H1 (cell line): ENCODE data around the gene ELOVL6. TPM values are rescaled to one million over a fixed set of nuclear protein-coding genes. Genes with fewer than 3 reads are reported as not detected.

ENCODE experiments used
- CTCF ChIA-PET: fragments of 300-600 bp; sonication (Branson Sonifier 250); formaldehyde crosslinking; loops from one replicate; lab custom pipeline; 2021; ENCODE audit not compliant: partially characterized antibody; lab: Charles Lee
- POLR2A ChIA-PET: fragments of 300-600 bp; sonication (Branson Sonifier 250); formaldehyde crosslinking; loops from one replicate; lab custom pipeline; 2021; ENCODE audit warnings: inconsistent platforms; ENCODE audit not compliant: partially characterized antibody; lab: Charles Lee
- DNase-seq, 2 experiments: peaks; one replicate each; pipeline versions ENCODE4 v3.0.0 to v3.0.0-alpha.2; 2010 to 2022; ENCODE audit warnings: low spot score in 2 of 2, low read depth in 1 of 2, mixed read lengths in 1 of 2
- FAIRE-seq: peaks from 2 replicates; lab custom pipeline; 2011; peaks lifted over from hg19 to GRCh38; lab: Jason Lieb, UNC
- H2AFZ ChIP-seq: 2 replicates; pipeline ENCODE4 v1.8.1; 2012; ENCODE audit warnings: low read length, inconsistent platforms
- H2AK5ac ChIP-seq: 2 replicates; pipeline ENCODE4 v1.6.1; 2013; ENCODE audit warnings: low read depth, low read length
- H2BK120ac ChIP-seq: replicated peaks from 2 replicates; pipeline ENCODE3; 2013; ENCODE audit warnings: low read depth, low read length, inconsistent platforms
- H2BK12ac ChIP-seq: 2 replicates; pipeline ENCODE4 v1.6.1; 2013; ENCODE audit warnings: low read depth, low read length
- H2BK15ac ChIP-seq: 2 replicates; pipeline ENCODE4 v1.6.1; 2013; ENCODE audit warnings: low read length
- H2BK20ac ChIP-seq: 2 replicates; pipeline ENCODE4 v1.6.1; 2013; ENCODE audit warnings: low read length
- H2BK5ac ChIP-seq: 2 replicates; pipeline ENCODE4 v1.6.1; 2013; ENCODE audit warnings: low read depth, low read length
- H3K14ac ChIP-seq: 2 replicates; pipeline ENCODE4 v1.6.1; 2013; ENCODE audit warnings: inconsistent platforms; ENCODE audit not compliant: insufficient read length
- H3K18ac ChIP-seq: 2 replicates; pipeline ENCODE4 v1.6.1; 2013; ENCODE audit warnings: low read length; ENCODE audit errors: extremely low read depth
- H3K23ac ChIP-seq: 2 replicates; pipeline ENCODE4 v1.6.1; 2013; ENCODE audit warnings: inconsistent platforms; ENCODE audit not compliant: insufficient read length
- H3K23me2 ChIP-seq: 2 replicates; pipeline ENCODE4 v1.6.1; 2013; ENCODE audit warnings: low read depth, low read length
- H3K27ac ChIP-seq: 2 replicates; pipeline ENCODE4 v1.6.1; 2011; ENCODE audit warnings: low read depth, low read length, inconsistent platforms
- H3K27me3 ChIP-seq, 4 experiments: replicated peaks in 1 of 4; 1 replicate in 1 of 4; 2 replicates in 3 of 4; pipeline versions ENCODE4 v1.6.1 to v1.8.1; 2011 to 2013; ENCODE audit warnings: low read length in 3 of 4, mild to moderate bottlenecking in 3 of 4, inconsistent platforms in 2 of 4, mixed read lengths in 2 of 4, moderate library complexity in 1 of 4; ENCODE audit not compliant: control insufficient read depth in 3 of 4, insufficient read depth in 3 of 4; ENCODE audit errors: extremely low read depth in 1 of 4
- H3K36me3 ChIP-seq, 4 experiments: 2 replicates each; pipeline versions ENCODE4 v1.6.1 to v1.8.1; 2011 to 2013; ENCODE audit warnings: mild to moderate bottlenecking in 4 of 4, low read length in 3 of 4, moderate library complexity in 2 of 4, control low read depth in 1 of 4, inconsistent platforms in 1 of 4; ENCODE audit not compliant: insufficient read depth in 4 of 4, control insufficient read depth in 2 of 4
- H3K4ac ChIP-seq: replicated peaks from 2 replicates; pipeline ENCODE3; 2013; ENCODE audit warnings: low read length, low read depth, mixed read lengths, inconsistent platforms; ENCODE audit not compliant: insufficient read length
- H3K4me1 ChIP-seq, 4 experiments: replicated peaks in 1 of 4; 1 replicate in 1 of 4; 2 replicates in 3 of 4; pipeline versions ENCODE4 v1.6.1 to v1.8.1; 2011 to 2013; ENCODE audit warnings: low read length in 3 of 4, inconsistent platforms in 2 of 4, mixed read lengths in 1 of 4; ENCODE audit not compliant: insufficient read depth in 4 of 4, control insufficient read depth in 3 of 4
- H3K4me2 ChIP-seq, 2 experiments: 2 replicates each; pipeline versions ENCODE4 v1.6.1 to v1.8.1; 2011 to 2013; ENCODE audit warnings: low read depth in 2 of 2, low read length in 2 of 2, control low read depth in 1 of 2, inconsistent platforms in 1 of 2, mild to moderate bottlenecking in 1 of 2; ENCODE audit not compliant: insufficient read depth in 1 of 2
- H3K4me3 ChIP-seq, 4 experiments: fragments of 200-600, 300-600 bp in 1 of 4; sonication (generic), shearing (Covaris generic), sonication (Bioruptor Twin) in 1 of 4; 2 replicates each; pipeline versions ENCODE4 v1.5.1 to v1.8.1; 2011 to 2016; ENCODE audit warnings: low read length in 4 of 4, low read depth in 3 of 4, control low read depth in 2 of 4, inconsistent platforms in 2 of 4, mild to moderate bottlenecking in 2 of 4, mixed read lengths in 1 of 4, moderate library complexity in 1 of 4; ENCODE audit not compliant: insufficient read depth in 2 of 4; ENCODE audit errors: extremely low read depth in 1 of 4
- H3K56ac ChIP-seq: replicated peaks from 2 replicates; pipeline ENCODE3; 2013; ENCODE audit warnings: low read depth, mild to moderate bottlenecking, mixed read lengths, low read length, inconsistent platforms; ENCODE audit not compliant: insufficient read length
- H3K79me1 ChIP-seq: 2 replicates; pipeline ENCODE4 v1.6.1; 2013; ENCODE audit warnings: low read depth, low read length, control low read depth
- H3K79me2 ChIP-seq, 2 experiments: 2 replicates each; pipeline versions ENCODE4 v1.6.1 to v1.8.1; 2012 to 2013; ENCODE audit warnings: low read length in 2 of 2, mild to moderate bottlenecking in 2 of 2, inconsistent platforms in 1 of 2; ENCODE audit not compliant: insufficient read depth in 2 of 2, control insufficient read depth in 1 of 2
- H3K9ac ChIP-seq, 4 experiments: replicated peaks in 1 of 4; 1 replicate in 1 of 4; 2 replicates in 3 of 4; pipeline versions ENCODE4 v1.6.1 to v1.8.1; 2011 to 2013; ENCODE audit warnings: low read depth in 3 of 4, low read length in 3 of 4, control low read depth in 2 of 4, mild to moderate bottlenecking in 2 of 4, moderate library complexity in 2 of 4, inconsistent platforms in 1 of 4; ENCODE audit errors: extremely low read depth in 1 of 4
- H3K9me3 ChIP-seq, 2 experiments: 2 replicates each; pipeline versions ENCODE4 v1.6.1 to v1.8.1; 2012 to 2013; ENCODE audit warnings: mild to moderate bottlenecking in 2 of 2, moderate library complexity in 2 of 2, control low read depth in 1 of 2, inconsistent platforms in 1 of 2, low read depth in 1 of 2, low read length in 1 of 2, mixed read lengths in 1 of 2; ENCODE audit not compliant: insufficient read depth in 2 of 2
- H4K20me1 ChIP-seq, 2 experiments: replicated peaks in 1 of 2; 2 replicates each; pipeline versions ENCODE3 to v1.8.1; 2011 to 2013; ENCODE audit warnings: inconsistent platforms in 2 of 2, low read length in 2 of 2, mild to moderate bottlenecking in 1 of 2; ENCODE audit not compliant: insufficient read depth in 2 of 2, control insufficient read depth in 1 of 2
- H4K5ac ChIP-seq: 2 replicates; pipeline ENCODE4 v1.6.1; 2013; ENCODE audit warnings: low read length, low read depth, mixed read lengths, inconsistent platforms; ENCODE audit not compliant: insufficient read length
- H4K8ac ChIP-seq: 2 replicates; pipeline ENCODE4 v1.8.0; 2013; ENCODE audit warnings: mild to moderate bottlenecking, moderate library complexity, low read length, inconsistent platforms; ENCODE audit not compliant: insufficient read depth; ENCODE audit errors: extremely low read depth
- H4K91ac ChIP-seq: replicated peaks from 2 replicates; pipeline ENCODE3; 2013; ENCODE audit warnings: low read length, mixed read lengths, inconsistent platforms; ENCODE audit not compliant: insufficient read length
- EGR1 ChIP-seq: IDR thresholded peaks from 2 replicates; pipeline ENCODE4 v1.6.1; 2011; ENCODE audit warnings: low read depth, low read length, borderline replicate concordance
- WGBS, 2 experiments: shearing (Covaris generic) in 1 of 2; methylation state at CpG; one replicate each; pipeline versions ENCODE4 v1.1.6 to v1.1.7; 2013 to 2015; ENCODE audit warnings: low lambda C conversion rate in 2 of 2, mixed read lengths in 2 of 2, inconsistent platforms in 1 of 2, low coverage in 1 of 2, missing lambda C conversion rate in 1 of 2; ENCODE audit not compliant: insufficient replicate concordance in 2 of 2, insufficient coverage in 1 of 2, insufficient read length in 1 of 2; ENCODE audit errors: extremely low coverage in 1 of 2, missing lambda C conversion rate in 1 of 2; 5-methylcytosine and 5-hydroxymethylcytosine counted together
- polyA plus RNA-seq, 7 experiments: library from polyadenylated mRNA; depleted of rRNA in 3 of 7; stranded (reverse) in 5 of 7; unstranded in 2 of 7; fragments of >200 nt in 5 of 7; fragments of 200-250 nt in 2 of 7; gene quantifications; 1 replicate in 5 of 7; 2 replicates in 1 of 7; 4 replicates in 1 of 7; pipeline versions ENCODE4 v1.2.1 to v1.2.3, GENCODE V29; 2011 to 2013; ENCODE audit warnings: missing spikeins in 2 of 7, mixed read lengths in 2 of 7
- total RNA-seq: library from RNA; stranded (reverse); fragmentation: NEBNext Ultra II Directional; extraction: Animal tissue kit (Norgen Biotek cat#: 25700); gene quantifications from 2 replicates; pipeline ENCODE4 v1.2.1, GENCODE V29; 2021

ELOVL6 gene
- total and polyA plus RNA-seq, 2 of the 8 experiments (the other 6 are each of a cell fraction or from before 2014, with no cell fraction given), result 27.8 to 86.6 TPM

DNA sequence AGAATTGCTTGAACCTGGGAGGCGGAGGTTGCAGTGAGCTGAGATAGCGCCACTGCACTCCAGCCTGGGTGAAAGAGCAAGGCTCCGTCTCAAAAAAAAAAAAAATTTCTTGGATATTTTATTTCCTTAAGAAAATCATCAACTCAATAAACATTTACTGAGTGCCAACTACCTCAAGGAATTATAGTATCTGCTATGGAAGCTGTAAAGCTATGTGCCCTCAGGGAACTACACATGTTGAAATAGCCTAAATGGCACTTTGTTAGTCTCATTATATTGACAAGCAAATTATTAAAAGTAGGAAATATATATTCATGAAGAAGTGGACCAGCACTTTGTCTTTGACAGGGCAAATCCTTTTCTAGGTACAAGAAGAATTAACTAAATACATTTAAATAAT is 40.8 kb downstream of the ELOVL6 start:
- Histone ChIP-seq H3K4me2 (no peak overlapping the region), H3K23me2 (no peaks in the 10 kb centered on the region), H3K27me3 (no peaks in the 10 kb centered on the region), H2BK120ac (no peak overlapping the region), H3K27ac (no peak overlapping the region), H3K9me3 (0 out of 4 replicates have a peak, but pooled peaks cover 0 to 3% of the 10 kb centered on the region in 2 experiments), H3K79me1 (no peaks in the 10 kb centered on the region; the same call in 1 of the 2 replicates), H2AK5ac (no peak overlapping the region), H2BK20ac (no peak overlapping the region), H3K14ac (no peak overlapping the region), H3K36me3 (peaks cover 0 to 1% (median 0%) of the 10 kb centered on the region in 4 experiments; a peak in 4 of 8 replicates), H3K18ac (no peak overlapping the region), H3K9ac (no peak overlapping the region), H2AFZ (no peak overlapping the region), H4K5ac (no peak overlapping the region), H4K91ac (no peak overlapping the region), H4K20me1 (peaks cover 0 to 3% of the 10 kb centered on the region in 2 experiments), H2BK12ac (no peak overlapping the region), H3K79me2 (peaks cover 3 to 81% of the 10 kb centered on the region in 2 experiments; a peak in 2 of 4 replicates), H3K4me1 (no peaks in the 10 kb centered on the region), H3K4me3 (no peak overlapping the region), H3K4ac (no peak overlapping the region), H3K56ac (no peak overlapping the region), H4K8ac (no peak overlapping the region), H2BK5ac (no peak overlapping the region), H2BK15ac (no peak overlapping the region), H3K23ac (no peak overlapping the region)
- CTCF ChIA-PET, result interaction anchor here (0.6 to 1.1 kb wide), 3 partner anchors 186 to 391 kb away, joined by 3 to 5 read pairs (median 4); no protein-coding TSS in a partner anchor
- 95% methylated on average over 3 of the region's 3 CpGs; no CpG with 5 or more reads in 1 of the 2 experiments for WGBS, 2 experiments
- POLR2A ChIA-PET, result interaction anchor here (0.8 to 1.2 kb wide), 2 partner anchors 12 to 17 kb away, joined by 3 read pairs; no protein-coding TSS in a partner anchor
- DNase-seq (no peak), FAIRE-seq (no peak)
- TF ChIP-seq EGR1, result no peak
